Right lobe of liver (tissue), 6 donors: ENCODE measurements around the gene C5orf15. TPM values are rescaled to one million over a fixed set of nuclear protein-coding genes. Genes with fewer than 3 reads are reported as not detected.

Source experiments
- ATAC-seq, 4 donors: fragments of 200-7000 bp; cut with Tn5 transposase; one replicate each; pipeline ENCODE4 v1.9.1; 2020; ENCODE audit warnings: mild to moderate bottlenecking in 4 of 4, moderate library complexity in 4 of 4
- DNase-seq, 3 donors: peaks; one replicate each; pipeline ENCODE4 v3.0.0-alpha.2; 2020
- H3K27ac ChIP-seq, 3 donors: fragments of 200-600 bp; one replicate each; pipeline ENCODE4 v1.8.0; 2022
- H3K27me3 ChIP-seq, 2 donors: fragments of 200-600 bp; one replicate each; pipeline ENCODE4 v1.8.0; 2022
- H3K36me3 ChIP-seq, 4 donors: fragments of 200-600 bp; sonication (generic) in 1 of 4; one replicate each; pipeline versions ENCODE4 v1.5.1 to v1.8.0; 2017 to 2022; ENCODE audit warnings: control low read depth in 1 of 4
- H3K4me1 ChIP-seq, 4 donors: fragments of 200-600 bp; sonication (generic) in 1 of 4; one replicate each; pipeline versions ENCODE4 v1.5.1 to v1.8.0; 2017 to 2022; ENCODE audit warnings: control low read depth in 1 of 4
- H3K4me3 ChIP-seq, 3 donors: fragments of 200-600 bp; one replicate each; pipeline ENCODE4 v1.8.0; 2022
- H3K9me3 ChIP-seq, 4 donors: fragments of 200-600 bp; sonication (generic) in 1 of 4; one replicate each; pipeline versions ENCODE4 v1.5.1 to v1.8.0; 2017 to 2022; ENCODE audit warnings: control low read depth in 1 of 4
- POLR2A ChIP-seq: fragments of 450-650 bp; IDR thresholded peaks from one replicate; pipeline ENCODE4 v1.6.1; 2017; ENCODE audit warnings: antibody characterized with exemption, mild to moderate bottlenecking
- WGBS: methylation state at CpG from one replicate; pipeline ENCODE4 v1.1.6; 2018; ENCODE audit warnings: low coverage, low lambda C conversion rate; ENCODE audit not compliant: insufficient coverage; ENCODE audit errors: missing lambda C conversion rate; 5-methylcytosine and 5-hydroxymethylcytosine counted together
- intact Hi-C, 2 donors: fragments of 100-400 bp; cut with DNase I; formaldehyde crosslinking; loops; one replicate each; pipeline versions ENCODE4 v1.11.2 to v1.14.1; 2022
- total RNA-seq, 6 experiments: library from RNA; depleted of rRNA in 2 of 6; stranded (reverse); fragments of >200 nt in 2 of 6; fragmentation: NEBNext Ultra II Directional in 3 of 6; extraction: Animal tissue kit (Norgen Biotek cat#: 25700) in 3 of 6; gene quantifications; one replicate each; pipeline versions ENCODE4 v1.1.0 to v1.2.4, GENCODE V29; 2016 to 2023
- TF ChIP-seq, protein P1 (sequence below), 4 donors: fragments of 200-600 bp in 3 of 4; fragments of 450-650 bp in 1 of 4; IDR thresholded peaks; one replicate each; pipeline versions ENCODE4 v1.5.1 to v1.8.0; 2016 to 2022; ENCODE audit warnings: antibody characterized with exemption in 4 of 4, mild to moderate bottlenecking in 2 of 4
- donor health status: DM: no; HTN: yes; CAD: no.
- donor health status: DM: no; HTN: no; CAD: no.
- donor health status: DM: no; HTN: no; CAD: no.
- donor health status: DM: no; HTN: yes; CAD: no.
- donor health status: DM: no; HTN: yes; CAD: no.

C5orf15 gene
- total RNA-seq, 6 experiments from 2014 or later, result 15.0 to 37.5 (median 24.4) TPM

DNA sequence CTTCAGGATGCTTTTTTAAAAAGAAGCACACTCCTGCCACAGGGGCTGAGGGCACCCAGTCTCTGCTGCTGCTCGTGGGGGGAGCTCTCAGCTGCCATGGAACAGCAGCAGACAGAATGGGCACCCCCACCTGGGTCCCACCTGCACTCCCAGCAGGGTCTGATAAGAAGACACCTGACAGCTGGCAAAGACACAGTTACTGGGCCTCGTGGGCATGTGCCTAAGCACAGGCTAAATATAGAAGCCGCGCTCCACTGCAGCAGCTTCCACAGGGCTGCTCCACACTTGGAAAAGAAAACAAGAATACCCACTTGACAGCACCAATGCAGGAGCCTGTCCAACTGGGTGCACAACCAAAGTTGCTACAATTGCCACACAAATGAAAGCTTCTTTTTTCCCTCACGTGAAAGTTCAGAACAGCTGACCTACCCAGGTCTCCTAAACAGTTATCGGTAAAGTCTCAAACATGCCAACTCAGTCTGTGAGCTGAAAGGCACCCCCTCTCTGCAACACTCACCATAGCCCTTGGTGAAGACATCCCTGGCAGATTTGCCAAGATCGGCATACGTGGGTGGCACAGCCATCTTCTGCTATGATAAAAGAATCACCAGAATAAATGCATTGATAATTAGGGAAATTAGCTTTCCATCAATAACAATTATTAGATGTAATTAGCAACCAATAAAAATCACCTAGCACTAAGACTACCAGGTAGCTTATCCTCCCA, 24.2 kb upstream of the C5orf15 start:
- no peak for DNase-seq
- Histone ChIP-seq H3K36me3 (peaks cover 0 to 44% (median 16%) of the 10 kb centered on the region in 4 donors), H3K9me3 (no peaks in the 10 kb centered on the region), H3K27me3 (no peaks in the 10 kb centered on the region), H3K4me1 (peaks cover 0 to 36% (median 12%) of the 10 kb centered on the region in 4 donors), H3K27ac (no peak overlapping the region), H3K4me3 (no peak overlapping the region)
- 61% methylated on average over 5 of the region's 8 CpGs for WGBS
- TF ChIP-seq, protein P1, sequence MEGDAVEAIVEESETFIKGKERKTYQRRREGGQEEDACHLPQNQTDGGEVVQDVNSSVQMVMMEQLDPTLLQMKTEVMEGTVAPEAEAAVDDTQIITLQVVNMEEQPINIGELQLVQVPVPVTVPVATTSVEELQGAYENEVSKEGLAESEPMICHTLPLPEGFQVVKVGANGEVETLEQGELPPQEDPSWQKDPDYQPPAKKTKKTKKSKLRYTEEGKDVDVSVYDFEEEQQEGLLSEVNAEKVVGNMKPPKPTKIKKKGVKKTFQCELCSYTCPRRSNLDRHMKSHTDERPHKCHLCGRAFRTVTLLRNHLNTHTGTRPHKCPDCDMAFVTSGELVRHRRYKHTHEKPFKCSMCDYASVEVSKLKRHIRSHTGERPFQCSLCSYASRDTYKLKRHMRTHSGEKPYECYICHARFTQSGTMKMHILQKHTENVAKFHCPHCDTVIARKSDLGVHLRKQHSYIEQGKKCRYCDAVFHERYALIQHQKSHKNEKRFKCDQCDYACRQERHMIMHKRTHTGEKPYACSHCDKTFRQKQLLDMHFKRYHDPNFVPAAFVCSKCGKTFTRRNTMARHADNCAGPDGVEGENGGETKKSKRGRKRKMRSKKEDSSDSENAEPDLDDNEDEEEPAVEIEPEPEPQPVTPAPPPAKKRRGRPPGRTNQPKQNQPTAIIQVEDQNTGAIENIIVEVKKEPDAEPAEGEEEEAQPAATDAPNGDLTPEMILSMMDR (IDR thresholded peaks at IDR 0.05), result no peak
- TF ChIP-seq POLR2A, result no peak
- intact Hi-C loops, result no loop called here
- no peak for ATAC-seq

DNA sequence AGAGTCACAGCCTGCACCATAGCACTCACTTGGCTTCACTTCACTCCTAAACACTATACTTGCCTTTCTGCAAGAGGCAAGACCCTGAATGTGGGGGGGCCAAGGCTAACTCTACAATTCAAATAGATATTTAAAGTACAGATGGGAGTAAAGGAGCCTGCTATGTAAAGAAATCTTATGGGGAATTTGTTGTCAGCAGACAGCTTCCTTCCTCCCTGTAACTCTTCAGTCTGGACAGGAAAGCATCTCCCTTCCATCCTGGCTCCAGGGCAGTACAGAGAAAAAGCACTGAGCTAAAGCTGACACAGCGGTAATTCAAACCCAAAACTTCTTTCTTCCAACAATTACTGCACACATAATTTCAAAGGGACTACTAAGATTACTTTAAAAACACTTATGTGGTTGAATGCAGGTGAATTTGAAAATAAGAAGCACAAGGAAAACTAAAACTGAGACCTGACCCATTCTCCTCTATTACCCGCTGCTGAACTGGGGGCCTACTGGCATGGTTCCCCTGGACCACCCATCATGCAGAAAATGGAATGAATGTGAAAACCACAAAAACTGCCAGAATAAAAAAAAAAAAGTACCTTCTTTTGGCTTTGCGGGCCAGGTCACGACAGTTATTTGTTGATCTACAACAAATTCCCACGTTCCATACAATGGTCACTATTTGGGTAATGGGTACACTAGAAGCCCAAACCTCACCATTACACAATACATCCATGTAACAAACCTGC, 22.9 kb upstream of the C5orf15 start:
- H3K4me3 ChIP-seq, result no peak overlapping the region
- 90% methylated on average over 5 of the region's 5 CpGs for WGBS
- peaks cover 0 to 28% (median 8%) of the 10 kb centered on the region in 4 donors for H3K4me1 ChIP-seq
- H3K9me3 ChIP-seq, result no peaks in the 10 kb centered on the region
- H3K27me3 ChIP-seq, result no peaks in the 10 kb centered on the region
- intact Hi-C loops, result no loop called here
- H3K36me3 ChIP-seq, result peaks cover 0 to 51% (median 25%) of the 10 kb centered on the region in 4 donors
- DNase-seq, result no peak
- H3K27ac ChIP-seq, result no peak overlapping the region
- TF ChIP-seq, protein P1 (IDR thresholded peaks at IDR 0.05), result no peak
- TF ChIP-seq POLR2A, result no peak
- ATAC-seq, result no peak

DNA sequence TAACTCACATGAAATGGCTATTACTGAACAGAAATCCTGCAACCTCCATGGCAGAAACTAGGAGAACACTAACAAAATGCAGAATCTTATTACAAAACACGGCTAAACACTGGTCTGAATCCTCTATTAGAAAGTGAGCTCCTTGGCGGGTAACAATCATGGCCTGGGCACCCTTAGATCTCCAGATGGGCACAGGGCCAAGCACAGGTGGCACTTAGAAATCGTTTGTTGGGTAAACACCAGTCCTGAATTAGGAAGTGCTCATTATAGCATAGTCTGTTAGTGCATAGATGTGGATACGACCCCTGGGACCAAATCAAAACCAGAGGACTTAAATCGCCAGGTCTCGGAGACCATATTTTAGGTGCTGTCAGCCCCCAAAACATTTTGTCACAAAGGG, 22.0 kb upstream of the C5orf15 start:
- H3K9me3 ChIP-seq, result no peaks in the 10 kb centered on the region
- H3K4me1 ChIP-seq, result peaks cover 0 to 18% (median 2%) of the 10 kb centered on the region in 4 donors
- no peak overlapping the region for H3K4me3 ChIP-seq
- WGBS, result 64% methylated on average over 3 of the region's 6 CpGs
- TF ChIP-seq, protein P1 (IDR thresholded peaks at IDR 0.05), result no peak
- TF ChIP-seq POLR2A, result no peak
- DNase-seq (no peak), ATAC-seq (no peak)
- H3K36me3 ChIP-seq, result peaks cover 0 to 60% (median 25%) of the 10 kb centered on the region in 4 donors
- H3K27me3 ChIP-seq, result no peaks in the 10 kb centered on the region
- no peak overlapping the region for H3K27ac ChIP-seq
- intact Hi-C loops, result no loop called here

DNA sequence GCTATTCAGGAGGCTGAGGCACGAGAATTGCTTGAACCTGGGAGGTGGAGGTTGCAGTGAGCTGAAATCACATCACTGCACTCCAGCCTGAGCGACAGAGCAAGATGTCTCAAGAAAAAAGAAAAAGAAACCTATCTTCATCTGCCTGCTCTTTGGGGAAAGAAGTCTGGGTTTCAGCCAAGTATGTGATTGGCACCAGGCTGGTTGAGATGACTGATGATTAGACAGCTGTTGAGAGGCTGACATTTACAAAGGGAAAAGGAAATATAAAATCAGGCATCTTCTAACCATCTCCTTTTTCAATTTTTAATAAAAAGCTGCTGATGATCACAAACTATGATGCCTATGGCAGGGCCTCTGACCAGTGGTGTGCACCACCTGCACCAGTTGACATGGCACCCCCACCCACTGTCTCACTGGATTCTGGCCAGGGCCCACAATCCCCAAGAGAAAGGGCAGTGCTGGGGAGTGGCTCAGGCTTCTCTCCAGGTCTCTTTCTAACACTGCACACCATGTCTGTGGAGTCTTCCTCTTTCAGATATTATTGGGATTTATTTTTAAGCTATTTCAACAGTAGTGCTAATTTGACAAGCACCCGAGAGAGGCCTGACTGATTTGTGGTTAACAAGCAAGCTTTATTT, 17.2 kb upstream of the C5orf15 start:
- H3K9me3 ChIP-seq, result no peaks in the 10 kb centered on the region
- DNase-seq (no peak), ATAC-seq (no peak)
- no peaks in the 10 kb centered on the region for H3K27me3 ChIP-seq
- H3K27ac ChIP-seq, result no peak overlapping the region
- intact Hi-C loops, result no loop called here
- peaks cover 0 to 80% (median 27%) of the 10 kb centered on the region in 4 donors for H3K36me3 ChIP-seq
- H3K4me1 ChIP-seq, result no peaks in the 10 kb centered on the region
- TF ChIP-seq POLR2A, result no peak
- TF ChIP-seq, protein P1 (IDR thresholded peaks at IDR 0.05), result no peak
- no peak overlapping the region for H3K4me3 ChIP-seq
- WGBS, result 96% methylated on average over 3 of the region's 3 CpGs
